Activated naive CD4-positive, alpha-beta T cell treated with anti-CD3 and anti-CD28 coated beads for 36 hours (primary cell): Measurements from ENCODE around the gene CFAP65. TPM values are rescaled to one million over a fixed set of nuclear protein-coding genes. Genes with fewer than 3 reads are reported as not detected.

Source experiments
- CTCF ChIA-PET: fragments of 350-600 bp; sonication (Branson Sonifier 250); formaldehyde crosslinking; loops from one replicate; lab custom pipeline; 2021; ENCODE audit warnings: antibody characterized with exemption; lab: Charles Lee
- DNase-seq: peaks from one replicate; pipeline ENCODE4 v3.0.0-alpha.2; 2020
- H3K27ac Mint-ChIP-seq: one replicate; pipeline ENCODE4 v1.8.0; 2021; ENCODE audit warnings: mild to moderate bottlenecking, mixed read lengths
- H3K27me3 Mint-ChIP-seq: one replicate; pipeline ENCODE4 v1.8.0; 2021; ENCODE audit warnings: low read depth, mixed read lengths
- H3K36me3 Mint-ChIP-seq: one replicate; pipeline ENCODE4 v1.8.0; 2021; ENCODE audit warnings: low read depth, mixed read lengths
- H3K4me1 Mint-ChIP-seq: one replicate; pipeline ENCODE4 v1.8.0; 2021; ENCODE audit warnings: low read depth, mixed read lengths
- H3K4me3 Mint-ChIP-seq: one replicate; pipeline ENCODE4 v1.8.0; 2021; ENCODE audit warnings: mild to moderate bottlenecking, moderate library complexity, mixed read lengths
- H3K9me3 Mint-ChIP-seq: one replicate; pipeline ENCODE4 v1.8.0; 2021; ENCODE audit warnings: mixed read lengths
- intact Hi-C: fragments of 100-400 bp; cut with micrococcal nuclease; formaldehyde crosslinking; loops from one replicate; pipeline ENCODE4 v1.15.1; 2023
- total RNA-seq, 2 experiments: library from RNA; stranded (reverse); gene quantifications; one replicate each; pipeline ENCODE4 v1.2.3, GENCODE V29; 2021

Gene CFAP65
- total RNA-seq, 2 experiments from 2014 or later = not detected

DNA sequence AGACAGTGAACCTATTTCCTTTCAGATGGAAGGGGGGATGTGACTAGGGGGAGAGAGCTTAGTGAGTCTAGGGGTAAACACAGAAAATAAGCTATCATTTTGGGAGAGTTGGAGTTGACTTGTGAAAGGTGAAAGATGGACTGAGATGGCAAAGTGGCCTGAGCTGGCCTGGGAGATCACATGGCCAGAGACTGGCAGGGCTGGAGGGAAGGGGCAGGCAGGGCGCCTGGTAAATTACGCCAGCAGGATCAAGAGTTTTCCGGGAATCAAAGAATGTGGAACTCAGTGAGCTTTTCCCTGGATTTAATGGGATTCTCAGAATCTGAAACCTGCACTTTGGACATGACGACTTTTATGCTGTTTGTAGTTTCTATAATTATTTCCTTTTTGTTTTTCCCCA is 841 bp upstream of the CFAP65 start:
- DNase-seq = no peak
- H3K36me3 Mint-ChIP-seq = no peaks in the 10 kb centered on the region
- no peak overlapping the region for H3K4me3 Mint-ChIP-seq
- no peak overlapping the region for H3K27ac Mint-ChIP-seq
- H3K9me3 Mint-ChIP-seq = no peaks in the 10 kb centered on the region
- CTCF ChIA-PET = interaction anchor here (0.5 to 3.5 kb wide), 7 partner anchors 12 to 113 kb away, joined by 3 to 19 read pairs (median 5); no protein-coding TSS in a partner anchor
- intact Hi-C loops = no loop called here
- peaks cover 38% of the 10 kb centered on the region for H3K27me3 Mint-ChIP-seq
- H3K4me1 Mint-ChIP-seq = peaks cover 8% of the 10 kb centered on the region

- no peaks in the 10 kb centered on the region for H3K9me3 Mint-ChIP-seq
- no peak for DNase-seq
- CTCF ChIA-PET = interaction anchor here (1.4 to 2.5 kb wide), 3 partner anchors 9 to 81 kb away, joined by 4 to 6 read pairs (median 6); no protein-coding TSS in a partner anchor
- intact Hi-C loops = no loop called here
- H3K27ac Mint-ChIP-seq = no peak overlapping the region
- no peak overlapping the region for H3K4me3 Mint-ChIP-seq
- peaks cover 8% of the 10 kb centered on the region for H3K4me1 Mint-ChIP-seq
- H3K27me3 Mint-ChIP-seq = peaks cover 31% of the 10 kb centered on the region
- no peaks in the 10 kb centered on the region for H3K36me3 Mint-ChIP-seq
Measured at GRCh38 chr2:219038600-219038999, 2.7 kb downstream of the CFAP65 start.

DNA sequence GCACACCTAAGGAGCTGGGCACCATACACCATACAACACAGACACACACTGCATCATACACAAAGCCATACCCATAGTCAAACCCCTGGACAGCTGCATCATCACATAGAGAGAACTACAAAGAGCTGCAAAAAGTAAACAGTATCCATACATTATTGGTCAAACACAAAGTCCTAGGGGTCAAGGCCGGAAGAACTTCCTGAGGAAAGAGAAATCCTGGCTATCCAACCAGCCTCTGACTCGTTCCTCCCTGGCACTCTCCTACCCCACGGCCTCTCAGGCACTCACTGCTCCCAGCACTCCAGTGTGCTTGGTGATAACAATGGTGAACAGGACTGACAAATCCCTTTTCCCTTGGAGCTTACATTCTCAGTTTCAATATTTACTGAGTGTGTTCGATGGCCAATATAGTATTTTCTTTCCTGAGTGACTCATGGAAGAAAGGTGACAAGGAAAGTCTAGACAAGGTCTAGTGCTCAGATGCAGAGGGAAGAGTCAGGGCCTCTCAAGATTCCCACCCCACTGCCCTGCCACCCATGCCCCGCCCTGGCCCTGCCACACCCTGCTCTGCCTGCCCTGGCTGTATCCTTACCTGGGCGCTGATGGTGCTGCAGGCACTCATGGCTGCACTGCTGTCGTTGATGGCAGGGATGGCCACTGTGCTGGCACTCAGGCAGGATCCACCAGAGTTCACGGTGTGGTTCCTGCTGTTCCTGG is 3.4 kb downstream of the CFAP65 start:
- Mint-ChIP-seq H3K4me1 (peaks cover 8% of the 10 kb centered on the region), H3K27ac (no peak overlapping the region), H3K4me3 (no peak overlapping the region), H3K36me3 (no peaks in the 10 kb centered on the region), H3K27me3 (peaks cover 36% of the 10 kb centered on the region), H3K9me3 (no peaks in the 10 kb centered on the region)
- CTCF ChIA-PET = interaction anchor here (1.1 to 2.5 kb wide), 4 partner anchors 8 to 81 kb away, joined by 3 to 6 read pairs (median 5); no protein-coding TSS in a partner anchor
- no peak for DNase-seq
- intact Hi-C loops = no loop called here

DNA sequence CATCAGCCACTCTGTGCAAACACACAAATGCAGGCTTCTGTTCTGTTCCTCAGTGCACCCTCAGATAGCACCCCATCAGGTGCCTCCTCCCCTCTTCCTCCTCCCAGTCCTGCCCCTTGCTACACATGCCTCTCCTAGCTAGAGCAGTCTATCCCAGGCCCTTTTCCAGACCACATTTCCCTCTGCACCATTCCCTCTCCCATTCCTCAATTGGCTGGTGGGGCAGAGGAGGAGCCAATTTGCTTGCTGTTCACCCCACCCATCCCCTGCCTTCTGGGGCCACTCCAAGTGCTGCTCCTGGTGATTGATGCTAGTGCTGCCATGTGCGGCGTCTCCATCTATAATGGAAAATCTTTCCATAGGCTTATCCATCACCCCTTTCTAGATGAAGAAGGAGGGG is 5.4 kb downstream of the CFAP65 start:
- DNase-seq = no peak
- CTCF ChIA-PET = interaction anchor here (1.0 kb wide), 1 partner anchor 68 kb away, joined by 3 read pairs; no protein-coding TSS in a partner anchor
- Mint-ChIP-seq H3K4me1 (peaks cover under 1% of the 10 kb centered on the region), H3K27me3 (peaks cover 30% of the 10 kb centered on the region), H3K36me3 (no peaks in the 10 kb centered on the region), H3K27ac (no peak overlapping the region), H3K9me3 (no peaks in the 10 kb centered on the region), H3K4me3 (no peak overlapping the region)
- intact Hi-C loops = no loop called here

DNA sequence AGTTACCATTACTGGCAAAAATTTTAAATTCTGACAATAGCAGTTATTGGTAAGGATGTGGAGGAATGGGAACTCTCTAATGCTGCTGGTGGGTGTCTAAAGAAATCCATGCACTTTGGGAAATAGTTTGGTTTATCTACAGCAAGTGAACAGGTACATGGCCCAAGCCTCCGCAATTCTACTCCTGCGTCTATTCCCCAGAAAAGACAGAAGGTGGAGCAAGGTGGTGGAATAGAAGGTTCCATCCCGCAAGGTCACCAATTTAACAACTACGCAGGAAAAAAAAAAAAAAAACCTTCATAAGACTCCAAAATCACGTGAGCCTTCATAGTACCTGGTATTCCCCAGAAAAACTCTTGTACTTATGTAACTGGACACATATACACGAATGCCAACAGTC is 6.5 kb downstream of the CFAP65 start:
- H3K27me3 Mint-ChIP-seq = peaks cover 25% of the 10 kb centered on the region
- CTCF ChIA-PET = interaction anchor here (0.6 kb wide), 2 partner anchors 58 to 272 kb away, joined by 3 to 4 read pairs; no protein-coding TSS in a partner anchor
- intact Hi-C loops = no loop called here
- DNase-seq = no peak
- H3K36me3 Mint-ChIP-seq = no peaks in the 10 kb centered on the region
- H3K4me1 Mint-ChIP-seq = no peaks in the 10 kb centered on the region
- H3K9me3 Mint-ChIP-seq = no peaks in the 10 kb centered on the region
- H3K4me3 Mint-ChIP-seq = no peak overlapping the region
- no peak overlapping the region for H3K27ac Mint-ChIP-seq

- peaks cover 21% of the 10 kb centered on the region for H3K27me3 Mint-ChIP-seq
- H3K4me1 Mint-ChIP-seq = no peaks in the 10 kb centered on the region
- H3K9me3 Mint-ChIP-seq = no peaks in the 10 kb centered on the region
- H3K27ac Mint-ChIP-seq = no peak overlapping the region
- CTCF ChIA-PET = interaction anchor here (0.5 to 8.9 kb wide), 7 partner anchors 15 to 431 kb away, joined by 3 to 72 read pairs (median 4); partner anchors contain the start of gene NHEJ1
- intact Hi-C loops = no loop called here
- H3K36me3 Mint-ChIP-seq = no peaks in the 10 kb centered on the region
- no peak overlapping the region for H3K4me3 Mint-ChIP-seq
- no peak for DNase-seq
Measured at GRCh38 chr2:219032051-219032745, 9.1 kb downstream of the CFAP65 start.

DNA sequence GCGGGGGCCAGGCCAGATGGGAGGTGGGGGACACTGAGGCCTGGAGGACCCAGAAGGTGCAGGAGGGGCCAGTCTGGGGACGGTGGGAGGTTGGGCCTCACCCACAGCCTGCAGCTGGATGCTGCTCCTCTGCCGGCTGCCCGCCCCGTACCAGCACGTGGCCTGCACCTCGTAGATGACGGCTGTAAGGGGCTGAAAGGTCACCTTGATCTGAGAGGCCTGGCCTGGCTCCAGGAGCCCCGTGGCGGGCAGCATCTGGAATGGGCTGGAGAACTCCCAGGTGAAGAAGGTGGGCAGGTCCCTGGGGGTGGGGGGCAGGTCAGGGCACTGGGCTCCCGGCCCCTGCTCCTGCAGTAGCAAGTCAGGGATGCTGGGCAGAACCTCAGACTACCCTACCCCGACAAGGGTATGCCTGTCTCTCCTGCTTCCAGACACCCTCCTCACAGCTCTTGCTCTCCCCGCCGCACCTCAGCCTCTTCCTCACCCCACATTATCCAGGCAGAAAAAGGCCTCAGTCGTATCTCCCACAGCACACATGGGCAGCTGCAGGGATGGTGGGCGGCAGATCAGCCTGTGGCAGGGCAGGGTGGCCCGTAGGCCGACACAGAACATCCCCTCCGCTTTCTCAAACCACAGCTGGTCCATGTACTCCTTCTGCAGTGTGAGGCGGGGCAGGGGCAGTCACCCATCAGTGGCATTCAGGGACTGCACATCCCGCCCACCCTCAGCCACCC is 10.1 kb downstream of the CFAP65 start:
- peaks cover 21% of the 10 kb centered on the region for H3K27me3 Mint-ChIP-seq
- no peak for DNase-seq
- intact Hi-C loops = no loop called here
- no peaks in the 10 kb centered on the region for H3K9me3 Mint-ChIP-seq
- no peak overlapping the region for H3K27ac Mint-ChIP-seq
- H3K4me1 Mint-ChIP-seq = no peaks in the 10 kb centered on the region
- CTCF ChIA-PET = interaction anchor here (0.8 to 8.9 kb wide), 9 partner anchors 13 to 493 kb away, joined by 3 to 72 read pairs (median 14); partner anchors contain the start of gene NHEJ1
- H3K36me3 Mint-ChIP-seq = no peaks in the 10 kb centered on the region
- H3K4me3 Mint-ChIP-seq = no peak overlapping the region

GRCh38 chr2:219030177-219030940 is 11.0 kb downstream of the CFAP65 start:
- no peaks in the 10 kb centered on the region for H3K4me1 Mint-ChIP-seq

DNA sequence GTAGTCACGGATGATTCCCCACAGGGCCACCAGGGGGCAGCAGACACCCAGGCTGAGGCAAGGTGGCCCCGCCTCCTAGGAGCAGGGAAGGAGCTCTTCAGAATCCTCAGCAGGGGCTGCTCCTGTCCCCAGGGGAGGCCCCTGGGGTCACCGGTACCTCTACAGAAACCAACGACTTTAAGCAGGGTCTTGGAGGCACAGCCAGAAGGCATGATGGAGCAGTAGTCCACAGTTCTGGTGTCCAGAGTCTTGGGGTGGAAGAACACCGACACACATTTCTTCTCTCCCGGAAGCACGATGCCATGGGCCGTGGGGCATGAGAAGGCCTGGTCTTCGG is 11.5 kb downstream of the CFAP65 start:
- H3K36me3 Mint-ChIP-seq = no peaks in the 10 kb centered on the region
- CTCF ChIA-PET = interaction anchor here (0.6 to 8.9 kb wide), 42 partner anchors 8 to 494 kb away, joined by 3 to 72 read pairs (median 5); partner anchors contain the start of genes CFAP65, IHH and NHEJ1
- H3K4me3 Mint-ChIP-seq = no peak overlapping the region
- no peaks in the 10 kb centered on the region for H3K9me3 Mint-ChIP-seq
- peaks cover 18% of the 10 kb centered on the region for H3K27me3 Mint-ChIP-seq
- H3K4me1 Mint-ChIP-seq = no peaks in the 10 kb centered on the region
- intact Hi-C loops = loop anchor here (1.0 kb wide), 3 partner anchors 49 to 126 kb away; no protein-coding TSS in a partner anchor
- DNase-seq = peak; percentile 83
- no peak overlapping the region for H3K27ac Mint-ChIP-seq

More at GRCh38 chr2:219030177-219030940, 11.0 kb downstream of the CFAP65 start:
- Mint-ChIP-seq H3K27ac (no peak overlapping the region), H3K36me3 (no peaks in the 10 kb centered on the region), H3K4me3 (no peak overlapping the region), H3K9me3 (no peaks in the 10 kb centered on the region), H3K27me3 (peaks cover 18% of the 10 kb centered on the region)
- no peak for DNase-seq
- intact Hi-C loops = no loop called here
- CTCF ChIA-PET = interaction anchor here (0.6 to 8.9 kb wide), 42 partner anchors 8 to 493 kb away, joined by 3 to 72 read pairs (median 5); partner anchors contain the start of genes CFAP65, IHH and NHEJ1

GRCh38 chr2:219028996-219029828 is 12.1 kb downstream of the CFAP65 start:
- Mint-ChIP-seq H3K4me1 (no peaks in the 10 kb centered on the region), H3K36me3 (no peaks in the 10 kb centered on the region), H3K9me3 (no peaks in the 10 kb centered on the region), H3K27ac (no peak overlapping the region), H3K27me3 (peaks cover 18% of the 10 kb centered on the region), H3K4me3 (no peak overlapping the region)
- CTCF ChIA-PET = interaction anchor here (0.7 to 8.9 kb wide), 38 partner anchors 8 to 495 kb away, joined by 3 to 72 read pairs (median 5); partner anchors contain the start of genes CFAP65, IHH and NHEJ1
- intact Hi-C loops = loop anchor here (1.0 kb wide), 3 partner anchors 49 to 126 kb away; no protein-coding TSS in a partner anchor
- no peak for DNase-seq
